Fibroblast of skin of left biceps (primary cell): ENCODE data around the gene SORBS2.

ENCODE experiments used
- DNase-seq, 2 experiments: peaks; one replicate each; pipeline ENCODE4 v3.0.0-alpha.2; 2013; ENCODE audit warnings: low read depth in 2 of 2

The SORBS2 gene

DNA sequence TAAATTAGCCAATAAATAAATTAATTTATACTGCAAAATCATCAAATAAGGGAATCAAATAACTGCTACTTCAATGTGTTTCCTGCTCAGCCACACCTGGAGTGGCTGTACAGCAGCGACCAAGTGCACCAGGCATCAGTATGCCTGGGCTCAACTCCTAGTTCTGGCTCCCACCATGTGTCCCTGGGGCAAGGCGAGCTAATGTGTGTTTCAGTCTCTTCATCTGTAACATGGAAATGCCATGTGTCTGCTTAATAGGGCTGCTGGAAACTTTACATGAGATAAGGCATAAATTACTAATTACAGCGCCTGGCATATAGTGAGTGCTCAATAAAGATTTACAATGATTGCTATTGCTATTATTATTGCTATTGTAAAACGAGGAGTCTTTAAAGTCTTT, 167.6 kb downstream of the SORBS2 start:
- DNase-seq = no peak

- DNase-seq = no peak
Measured at GRCh38 chr4:185642907-185643306, 169.1 kb downstream of the SORBS2 start.

DNA sequence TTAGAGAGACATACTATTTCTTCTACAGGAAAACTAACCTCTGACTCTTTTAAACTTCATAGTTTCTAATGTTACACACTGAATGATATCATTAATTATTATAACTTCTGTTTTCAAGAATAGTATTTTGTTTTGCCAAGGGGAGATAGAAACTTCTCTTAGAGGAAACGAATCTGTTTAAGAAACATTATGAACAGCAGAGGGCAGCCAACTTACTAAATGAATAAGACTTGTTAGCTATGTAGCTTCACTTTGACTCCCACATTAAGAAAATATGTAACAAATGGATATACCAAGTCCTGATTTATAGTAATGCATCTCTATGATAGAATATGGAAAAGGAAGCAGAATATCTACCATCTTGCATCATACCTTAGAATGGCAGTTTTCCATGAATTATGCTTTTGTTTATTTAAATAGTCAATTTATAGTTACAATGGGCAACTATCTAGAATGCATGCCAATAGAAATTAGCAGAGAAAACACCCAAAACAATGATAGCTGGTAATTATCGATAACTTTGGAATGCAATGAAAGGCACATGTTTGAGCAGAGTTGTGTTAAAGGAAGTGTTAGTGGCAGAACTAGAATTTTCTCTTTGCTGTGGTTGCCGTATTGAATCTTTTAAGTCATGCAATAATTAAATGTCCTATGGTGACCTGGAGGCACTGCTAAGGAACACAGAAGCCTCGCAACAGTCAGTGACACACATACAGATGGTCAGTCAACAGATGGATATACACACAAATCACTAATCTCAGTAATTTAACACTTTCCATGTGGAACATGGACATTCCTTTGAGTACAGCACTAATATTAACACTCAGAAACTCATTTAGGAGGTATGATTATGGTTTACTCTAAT, 171.0 kb downstream of the SORBS2 start:
- peak; percentile 19 to 44 for DNase-seq

- no peak for DNase-seq
Measured at GRCh38 chr4:185638548-185639301, 173.3 kb downstream of the SORBS2 start.

DNA sequence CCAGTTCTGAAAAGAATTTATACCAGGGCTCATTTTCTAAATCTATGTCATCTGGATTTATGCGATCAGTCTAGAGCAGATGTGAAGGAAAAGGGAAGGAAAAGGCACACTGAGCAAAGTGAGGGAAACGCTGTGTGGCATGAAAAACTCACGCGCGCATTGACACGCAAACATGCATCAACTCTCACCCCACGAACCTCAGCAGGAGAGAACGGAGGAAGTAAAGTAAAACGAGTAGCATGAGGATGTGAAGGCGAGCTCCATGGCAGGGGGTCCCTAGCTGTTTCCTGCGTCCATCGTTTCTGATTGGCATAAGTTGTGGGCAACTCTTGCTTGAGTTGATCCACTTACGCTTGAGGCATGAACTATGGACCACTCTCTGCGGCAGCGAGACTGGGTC, 173.9 kb downstream of the SORBS2 start:
- DNase-seq = no peak

DNA sequence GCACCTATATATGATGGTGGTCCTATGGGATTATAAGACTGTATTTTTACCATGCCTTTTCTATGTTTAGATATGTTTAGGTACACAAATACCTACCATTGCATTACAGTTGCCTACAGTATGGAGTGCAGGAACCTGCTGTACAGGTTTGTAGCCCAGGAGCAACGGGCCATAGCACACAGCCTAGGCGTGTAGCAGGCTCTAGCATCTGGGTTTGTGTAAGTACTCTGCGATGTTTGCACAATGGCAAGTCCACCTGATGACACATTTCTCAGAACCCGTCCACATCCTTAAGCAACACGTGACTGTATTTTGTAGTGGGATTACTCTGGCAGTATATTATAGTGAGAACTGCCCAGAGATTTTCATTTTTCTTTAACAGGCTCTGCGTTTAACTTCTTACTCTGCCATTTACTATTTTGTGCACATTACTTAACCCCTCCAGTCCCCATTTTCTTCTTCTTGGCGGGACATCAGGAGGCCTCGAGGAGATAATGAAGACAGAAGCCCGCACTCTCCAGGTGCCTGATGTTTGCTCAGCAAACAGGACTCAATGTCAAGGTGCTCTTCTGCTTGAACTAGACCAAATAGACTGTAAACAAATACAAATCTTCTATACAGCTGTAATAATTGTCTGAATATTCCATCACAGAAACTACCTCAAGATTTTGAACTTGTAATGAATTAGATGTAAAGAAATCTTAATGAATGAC, 174.7 kb downstream of the SORBS2 start:
- DNase-seq = no peak

DNA sequence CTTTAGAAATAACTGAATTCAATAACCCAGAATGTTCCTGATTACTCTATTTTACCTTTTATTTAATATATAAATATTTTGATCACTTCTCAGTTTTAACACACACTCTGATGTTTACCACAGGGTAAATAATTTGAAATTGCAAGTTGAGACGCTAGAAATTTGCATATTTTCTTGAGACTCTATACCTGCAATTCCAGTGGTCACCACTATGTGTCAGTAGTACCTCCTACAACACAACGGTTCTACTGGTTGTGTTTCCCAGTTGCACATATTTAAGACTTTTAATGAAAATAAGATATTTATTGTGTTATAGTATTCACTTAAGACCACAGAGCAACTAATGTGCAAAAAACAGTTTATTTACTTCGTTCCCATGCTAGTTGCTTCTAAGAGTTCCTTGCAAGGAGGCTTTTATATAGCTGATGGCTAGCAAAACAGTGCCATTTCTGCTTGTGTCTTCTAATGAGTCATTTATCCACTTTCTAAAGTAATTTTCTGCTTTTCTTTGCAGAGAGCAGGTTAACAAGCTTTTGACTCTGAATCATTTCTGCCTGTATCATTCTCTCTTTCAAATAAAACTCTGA, 177.8 kb downstream of the SORBS2 start:
- no peak for DNase-seq

DNA sequence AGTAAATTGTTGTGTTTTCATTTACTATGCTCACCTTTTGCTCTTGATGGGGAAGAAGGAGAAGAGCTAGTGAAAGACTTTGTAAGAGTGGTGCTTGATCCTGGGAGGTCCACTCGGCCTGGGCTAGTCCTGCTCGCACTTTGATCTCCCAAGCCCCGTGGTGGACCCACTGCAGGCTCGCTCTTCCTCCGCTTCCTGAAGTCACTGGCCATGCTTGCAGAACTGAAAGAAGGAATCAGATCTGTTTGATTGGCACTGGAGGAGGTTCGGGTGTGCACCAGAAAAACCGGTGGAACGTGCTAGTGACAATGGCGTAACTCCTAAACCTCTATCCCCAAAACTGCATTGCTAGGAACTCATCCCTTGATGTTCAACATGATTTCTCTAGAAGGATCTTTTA, 185.2 kb downstream of the SORBS2 start:
- DNase-seq = no peak

GRCh38 chr4:185625503-185625902, 186.5 kb downstream of the SORBS2 start:
- no peak for DNase-seq

GRCh38 chr4:185624259-185624589, 187.8 kb downstream of the SORBS2 start:
- no peak for DNase-seq

- DNase-seq = no peak
Measured at GRCh38 chr4:185623444-185624258, 188.3 kb downstream of the SORBS2 start.

- DNase-seq = no peak
Measured at GRCh38 chr4:185608185-185608584, 203.8 kb downstream of the SORBS2 start.

GRCh38 chr4:185602397-185602796, 209.6 kb downstream of the SORBS2 start:
- DNase-seq = no peak

- no peak for DNase-seq
Measured at GRCh38 chr4:185600801-185601434, 211.1 kb downstream of the SORBS2 start.

GRCh38 chr4:185599553-185600243, 212.3 kb downstream of the SORBS2 start:
- DNase-seq = no peak

DNA sequence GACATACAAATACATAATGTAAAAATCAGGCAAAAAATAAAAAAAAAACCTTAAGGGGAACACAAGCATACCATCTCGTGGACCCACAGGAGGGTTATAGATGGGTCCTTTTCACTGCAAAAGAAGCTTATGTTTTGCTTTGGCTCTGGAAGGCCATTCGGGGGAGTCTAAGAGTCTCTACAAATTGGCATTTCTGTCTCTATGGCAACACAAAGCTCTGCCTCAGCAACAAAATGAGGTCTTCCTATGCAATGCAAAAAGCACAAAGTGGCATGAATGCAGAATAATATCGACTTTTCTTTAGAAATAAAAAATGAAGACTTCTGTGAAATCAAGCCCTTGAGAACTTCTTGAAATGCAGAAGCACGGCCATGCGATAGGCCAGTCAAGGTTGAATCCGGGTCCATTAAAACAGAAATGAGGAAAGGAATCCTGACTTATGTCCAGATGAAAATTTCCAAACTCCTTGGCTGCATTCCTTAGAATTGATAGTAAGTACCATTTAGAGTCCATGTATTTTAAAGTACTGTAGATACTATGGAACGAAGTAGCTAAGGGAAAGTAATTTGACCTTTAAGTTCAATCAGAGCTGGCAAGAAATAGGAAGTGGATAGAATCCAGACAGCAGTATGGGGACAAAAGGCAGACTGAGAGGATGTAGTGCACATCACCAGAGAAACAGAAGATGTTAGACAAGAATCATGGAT, 213.0 kb downstream of the SORBS2 start:
- DNase-seq = no peak

- DNase-seq = peak; percentile 20 to 33
Measured at GRCh38 chr4:185597532-185598188, 214.3 kb downstream of the SORBS2 start.

- no peak for DNase-seq
Measured at GRCh38 chr4:185592845-185593488, 219.0 kb downstream of the SORBS2 start.
